ENCODE measurements around the gene FBXO42.

DNA sequence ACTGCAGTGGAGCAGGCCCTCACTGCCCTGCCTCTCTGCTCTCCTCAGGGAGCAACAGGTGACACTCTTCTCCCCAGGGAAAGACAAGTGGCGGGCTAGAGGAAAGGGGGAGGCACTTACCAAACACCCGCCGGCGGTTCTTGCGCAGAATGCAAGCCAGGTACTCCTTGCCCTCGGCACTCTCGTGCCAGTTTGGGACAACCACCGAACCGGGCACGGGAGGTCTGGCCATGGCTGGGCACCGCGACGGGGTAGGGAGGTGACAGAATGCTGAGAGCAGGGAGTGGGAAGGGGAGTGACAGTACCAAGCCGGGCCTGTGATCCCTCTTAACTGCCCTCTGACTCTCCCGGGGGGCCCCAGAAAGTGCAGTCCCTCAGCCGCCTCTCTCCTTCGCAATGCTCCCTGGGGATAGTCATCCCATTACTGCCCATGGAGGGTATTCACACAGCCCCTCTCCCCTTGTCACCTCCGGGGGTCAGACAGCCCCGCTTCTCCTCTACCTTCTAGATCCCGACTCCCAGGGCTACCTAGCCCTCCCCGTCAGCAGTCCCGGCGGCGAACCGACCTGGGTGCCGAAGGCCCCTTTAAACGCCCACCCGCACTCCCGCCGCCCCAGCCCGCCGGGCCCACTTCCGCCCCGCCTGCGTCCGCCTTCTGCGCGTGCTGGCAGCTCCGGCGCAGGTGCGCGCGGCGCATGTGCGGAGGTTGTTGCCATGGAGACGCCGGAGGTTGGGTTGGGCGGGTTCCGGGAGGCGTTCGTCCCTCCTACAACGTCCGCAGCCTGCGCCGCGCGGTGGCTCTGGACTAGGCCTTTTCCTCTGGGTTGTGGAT is 115.6 kb downstream of the FBXO42 start, which contains the start of gene CPLANE2:
- TF ChIP-seq, protein P1, sequence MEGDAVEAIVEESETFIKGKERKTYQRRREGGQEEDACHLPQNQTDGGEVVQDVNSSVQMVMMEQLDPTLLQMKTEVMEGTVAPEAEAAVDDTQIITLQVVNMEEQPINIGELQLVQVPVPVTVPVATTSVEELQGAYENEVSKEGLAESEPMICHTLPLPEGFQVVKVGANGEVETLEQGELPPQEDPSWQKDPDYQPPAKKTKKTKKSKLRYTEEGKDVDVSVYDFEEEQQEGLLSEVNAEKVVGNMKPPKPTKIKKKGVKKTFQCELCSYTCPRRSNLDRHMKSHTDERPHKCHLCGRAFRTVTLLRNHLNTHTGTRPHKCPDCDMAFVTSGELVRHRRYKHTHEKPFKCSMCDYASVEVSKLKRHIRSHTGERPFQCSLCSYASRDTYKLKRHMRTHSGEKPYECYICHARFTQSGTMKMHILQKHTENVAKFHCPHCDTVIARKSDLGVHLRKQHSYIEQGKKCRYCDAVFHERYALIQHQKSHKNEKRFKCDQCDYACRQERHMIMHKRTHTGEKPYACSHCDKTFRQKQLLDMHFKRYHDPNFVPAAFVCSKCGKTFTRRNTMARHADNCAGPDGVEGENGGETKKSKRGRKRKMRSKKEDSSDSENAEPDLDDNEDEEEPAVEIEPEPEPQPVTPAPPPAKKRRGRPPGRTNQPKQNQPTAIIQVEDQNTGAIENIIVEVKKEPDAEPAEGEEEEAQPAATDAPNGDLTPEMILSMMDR (IDR thresholded peaks at IDR 0.05), result no peak
- TF ChIP-seq POLR2A (IDR thresholded peaks at IDR 0.05), result peak; percentile 36 to 74
